Upper lobe of left lung (tissue), 4 donors: Measurements from ENCODE around the gene ZNF777.

ENCODE experiments used
- POLR2A ChIP-seq, 4 donors: fragments of 450-650 bp; IDR thresholded peaks; one replicate each; pipeline ENCODE4 v1.5.1; 2016 to 2017; ENCODE audit warnings: antibody characterized with exemption in 4 of 4, mild to moderate bottlenecking in 2 of 4
- TF ChIP-seq, protein P1 (sequence below), 6 experiments: fragments of 450-650 bp in 4 of 6; fragments of 200-600 bp in 2 of 6; sonication (generic) in 2 of 6; IDR thresholded peaks; one replicate each; pipeline ENCODE4 v1.5.1; 2016 to 2019; ENCODE audit warnings: antibody characterized with exemption in 6 of 6

- TF ChIP-seq, protein P1, sequence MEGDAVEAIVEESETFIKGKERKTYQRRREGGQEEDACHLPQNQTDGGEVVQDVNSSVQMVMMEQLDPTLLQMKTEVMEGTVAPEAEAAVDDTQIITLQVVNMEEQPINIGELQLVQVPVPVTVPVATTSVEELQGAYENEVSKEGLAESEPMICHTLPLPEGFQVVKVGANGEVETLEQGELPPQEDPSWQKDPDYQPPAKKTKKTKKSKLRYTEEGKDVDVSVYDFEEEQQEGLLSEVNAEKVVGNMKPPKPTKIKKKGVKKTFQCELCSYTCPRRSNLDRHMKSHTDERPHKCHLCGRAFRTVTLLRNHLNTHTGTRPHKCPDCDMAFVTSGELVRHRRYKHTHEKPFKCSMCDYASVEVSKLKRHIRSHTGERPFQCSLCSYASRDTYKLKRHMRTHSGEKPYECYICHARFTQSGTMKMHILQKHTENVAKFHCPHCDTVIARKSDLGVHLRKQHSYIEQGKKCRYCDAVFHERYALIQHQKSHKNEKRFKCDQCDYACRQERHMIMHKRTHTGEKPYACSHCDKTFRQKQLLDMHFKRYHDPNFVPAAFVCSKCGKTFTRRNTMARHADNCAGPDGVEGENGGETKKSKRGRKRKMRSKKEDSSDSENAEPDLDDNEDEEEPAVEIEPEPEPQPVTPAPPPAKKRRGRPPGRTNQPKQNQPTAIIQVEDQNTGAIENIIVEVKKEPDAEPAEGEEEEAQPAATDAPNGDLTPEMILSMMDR (IDR thresholded peaks at IDR 0.05), result no peak
- no peak for TF ChIP-seq POLR2A (IDR thresholded peaks at IDR 0.05)
These were observed 38.0 kb downstream of the ZNF777 start for GRCh38 chr7:149422914-149423301.
